Adrenal gland (tissue), 5 donors: ENCODE measurements around the gene MALRD1.

ENCODE experiments used
- CTCF ChIP-seq, 6 experiments: fragments of 450-650 bp in 4 of 6; fragments of 200-600 bp in 2 of 6; sonication (generic) in 1 of 6; IDR thresholded peaks; 1 replicate in 5 of 6; 2 replicates in 1 of 6; pipeline versions ENCODE4 v1.5.1 to v1.8.0; 2016 to 2021; ENCODE audit warnings: antibody characterized with exemption in 6 of 6, mild to moderate bottlenecking in 2 of 6, moderate library complexity in 1 of 6
- POLR2A ChIP-seq, 2 donors: fragments of 450-650 bp; IDR thresholded peaks; one replicate each; pipeline ENCODE4 v1.6.1; 2017; ENCODE audit warnings: antibody characterized with exemption in 2 of 2, mild to moderate bottlenecking in 2 of 2, moderate library complexity in 1 of 2
- donor health status: DM: no; HTN: no; CAD: no.

GRCh38 chr10:19749185-19749729 lies 700.7 kb downstream of the MALRD1 start:
- TF ChIP-seq CTCF (IDR thresholded peaks at IDR 0.05), result no peak
- no peak for TF ChIP-seq POLR2A (IDR thresholded peaks at IDR 0.05)
